Epithelial cell of proximal tubule (primary cell): ENCODE data around the gene ESX1. TPM values are rescaled to one million over a fixed set of nuclear protein-coding genes. Genes with fewer than 3 reads are reported as not detected.
A peak's percentile ranks its signal among the peaks of the same experiment; 100 is the strongest.
"Not testable (repeated sequence)": the region's sequence is repeated elsewhere in the genome, so short reads cannot be mapped to it uniquely, and the experiment has no call there.

Experiments used
- DNase-seq: peaks from one replicate; pipeline ENCODE4 v3.0.0-alpha.2; 2011; ENCODE audit warnings: low read depth
- H3K4me3 ChIP-seq: 2 replicates; pipeline ENCODE4 v1.5.1; 2011; ENCODE audit warnings: low read depth, mild to moderate bottlenecking, low read length
- CTCF ChIP-seq: conservative IDR thresholded peaks from 2 replicates; pipeline ENCODE4 v1.5.1; 2012; ENCODE audit warnings: low read depth, mild to moderate bottlenecking, low read length
- total RNA-seq: library from RNA; depleted of rRNA; stranded (reverse); fragments of >200 nt; gene quantifications from 2 replicates; pipeline ENCODE4 v1.2.3, GENCODE V29; 2015

Gene ESX1
- total RNA-seq, 1 donor from 2014 or later: not detected

GRCh38 chrX:104281564-104281963 is 26.8 kb upstream of the ESX1 start:
- TF ChIP-seq CTCF: no peak
- DNase-seq: no peak
- no peak overlapping the region for H3K4me3 ChIP-seq

GRCh38 chrX:104280609-104281008 is 25.9 kb upstream of the ESX1 start:
- no peak for DNase-seq
- TF ChIP-seq CTCF: no peak
- no peak overlapping the region for H3K4me3 ChIP-seq

- TF ChIP-seq CTCF: peak; percentile 65
- DNase-seq: no peak
- no peak overlapping the region for H3K4me3 ChIP-seq
Measured at GRCh38 chrX:104270916-104271512, 16.3 kb upstream of the ESX1 start.

- H3K4me3 ChIP-seq: no peak overlapping the region
- no peak for DNase-seq
- TF ChIP-seq CTCF: no peak
Measured at GRCh38 chrX:104270212-104270611, 15.5 kb upstream of the ESX1 start.

DNA sequence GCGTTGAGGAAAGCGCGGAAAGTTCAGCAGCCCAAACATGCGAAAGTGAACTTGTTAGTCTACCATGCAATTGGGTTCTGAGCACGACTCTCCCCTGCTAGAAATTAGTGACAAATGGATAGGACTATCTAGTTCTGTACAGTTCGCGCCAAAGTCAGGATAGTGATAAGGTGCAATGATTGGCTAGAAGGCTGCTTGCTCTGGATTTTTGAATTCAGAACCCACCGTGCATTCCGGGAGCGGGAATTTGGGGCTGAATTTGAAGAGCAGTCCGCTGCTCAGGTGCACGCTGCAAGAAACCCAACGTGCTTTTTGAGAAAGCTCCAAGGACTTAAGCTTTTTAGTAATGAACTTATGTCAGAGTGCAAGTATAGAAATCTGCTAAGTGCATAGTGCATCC is 732 bp upstream of the ESX1 start:
- TF ChIP-seq CTCF: no peak
- H3K4me3 ChIP-seq: no peak overlapping the region
- DNase-seq: no peak

DNA sequence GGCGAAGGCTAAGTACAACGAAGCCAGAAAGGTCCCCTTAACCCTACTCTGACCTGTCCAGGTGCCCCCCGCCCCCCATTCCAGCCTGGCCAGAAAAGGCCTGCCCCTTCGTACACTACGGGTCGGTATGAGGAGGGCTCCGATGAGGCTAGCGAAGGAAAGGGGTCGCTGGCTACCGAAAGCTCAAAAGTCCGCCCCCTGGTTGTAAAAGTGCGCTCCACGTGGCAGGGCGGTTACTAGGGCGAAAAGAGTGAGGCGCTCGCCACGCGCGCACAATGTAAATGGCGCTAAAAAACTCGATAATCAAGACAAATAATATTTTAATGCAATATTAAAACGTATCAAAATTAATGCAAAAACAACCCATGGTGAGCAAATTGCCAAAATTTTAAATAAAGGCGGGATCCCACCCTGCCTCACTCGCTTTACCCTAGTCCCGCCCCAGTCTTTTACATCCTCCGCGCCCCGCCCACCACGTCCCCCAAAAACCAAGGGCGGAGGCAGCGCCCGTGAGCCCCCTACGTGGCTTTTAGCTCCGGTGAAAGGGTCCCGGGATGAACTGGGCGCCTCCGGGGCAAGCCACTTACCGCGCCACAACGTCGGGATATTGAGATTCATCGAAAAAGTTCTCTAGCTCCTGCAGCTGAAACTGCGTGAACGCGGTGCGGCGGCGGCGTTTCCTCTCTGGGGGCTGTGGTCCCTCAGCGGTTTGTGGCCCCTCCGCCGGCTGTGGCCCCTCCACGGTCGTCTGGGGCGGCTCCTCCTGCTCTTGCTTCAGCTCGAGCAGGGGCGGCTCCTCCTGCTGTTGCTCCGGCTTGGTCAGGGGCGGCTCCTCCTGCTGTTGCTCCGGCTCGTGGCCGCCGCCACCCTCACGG is 929 bp downstream of the ESX1 start:
- no peak for DNase-seq
- H3K4me3 ChIP-seq: peak overlapping the region; percentile 6
- TF ChIP-seq CTCF: no peak

DNA sequence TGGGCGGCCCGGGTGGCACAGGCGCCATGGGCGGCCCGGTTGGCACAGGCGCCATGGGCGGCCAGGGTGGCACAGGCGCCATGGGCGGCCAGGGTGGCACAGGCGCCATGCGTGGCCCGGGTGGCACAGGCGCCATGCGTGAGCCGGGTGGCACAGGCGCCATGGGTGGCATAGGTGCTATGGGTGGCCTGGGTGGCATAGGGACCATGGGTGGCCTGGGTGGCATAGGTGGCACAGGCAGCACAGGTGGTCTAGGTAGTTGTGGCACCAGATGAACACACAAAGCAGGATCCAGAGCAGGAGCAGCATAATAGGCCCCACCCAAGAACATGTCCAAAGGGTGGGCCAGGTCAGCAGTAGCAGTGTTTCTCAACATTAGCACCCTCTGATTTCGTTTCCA is 4.3 kb downstream of the ESX1 start:
- DNase-seq: no peak
- H3K4me3 ChIP-seq: no peak overlapping the region
- no peak for TF ChIP-seq CTCF

DNA sequence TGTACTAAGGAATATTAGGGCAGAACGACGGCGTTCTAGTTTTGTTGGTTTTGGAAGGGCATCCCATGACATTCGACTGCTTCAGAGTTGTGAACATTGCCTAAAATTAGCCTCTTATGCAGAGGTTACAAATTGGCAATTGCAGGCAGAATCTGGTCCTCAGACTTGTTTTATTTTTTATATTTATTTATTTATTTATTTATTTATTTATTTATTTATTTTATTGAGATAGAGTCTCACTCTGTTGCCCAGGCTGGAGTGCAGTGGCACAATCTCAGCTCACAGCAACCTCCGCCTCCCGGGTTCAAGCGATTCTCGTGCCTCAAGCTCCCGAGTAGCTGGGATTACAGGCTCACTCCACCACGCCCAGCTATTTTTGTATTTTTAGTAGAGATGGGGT is 24.7 kb downstream of the ESX1 start:
- H3K4me3 ChIP-seq, DNase-seq: not testable (repeated sequence)
